ENCODE data around the gene CFAP298. TPM values are rescaled to one million over a fixed set of nuclear protein-coding genes. Genes with fewer than 3 reads are reported as not detected.

Gene CFAP298
- total and polyA plus RNA-seq, 2 donors (not counting 3 experiments of a cell fraction or from before 2014, with no cell fraction given), result 17.6 to 44.1 TPM

- BruUV-seq (replicated peaks), result no TSS peak
- intact Hi-C loops (cut with micrococcal nuclease) (no loop called here), dilution Hi-C loops (cut with MboI; ENCODE audit: extremely low pct_ligation_motif_present, low sequenced_read_pairs) (no loop called here)
- Histone ChIP-seq H3K4me1 (ENCODE audit: control insufficient read depth, extremely low read depth, insufficient read depth, low read length) (no peaks in the 10 kb centered on the region), H4K20me1 (replicated peaks; ENCODE audit: control insufficient read depth, extremely low read depth, insufficient read depth, low read length) (no peaks in the 10 kb centered on the region), H3K4me3 (replicated peaks in 1 of 3; ENCODE audit: insufficient read depth in 1 of 3, low read depth in 1 of 3, low read length in 3 of 3) (no peak overlapping the region), H3K36me3 (ENCODE audit: control insufficient read depth in 2 of 2, extremely low read depth in 1 of 2, insufficient read depth in 2 of 2, low read length in 2 of 2) (no peaks in the 10 kb centered on the region), H2AFZ (ENCODE audit: low read depth, low read length) (no peak overlapping the region), H3K27me3 (ENCODE audit: control insufficient read depth in 2 of 2, insufficient read depth in 2 of 2, low read length in 2 of 2) (peaks cover 0 to 7% of the 10 kb centered on the region in 2 experiments), H3K27ac (ENCODE audit: insufficient read depth, low read depth, low read length) (no peak overlapping the region), H3K9ac (replicated peaks; ENCODE audit: extremely low read depth, insufficient read depth, low read length) (no peak overlapping the region), H3K9me1 (replicated peaks; ENCODE audit: control insufficient read depth, extremely low read depth, insufficient read depth, low read length) (no peaks in the 10 kb centered on the region), H3K4me2 (ENCODE audit: insufficient read depth, low read length) (no peak overlapping the region), H3K79me2 (ENCODE audit: control insufficient read depth, insufficient read depth, low read length) (no peaks in the 10 kb centered on the region), H3K9me3 (replicated peaks; ENCODE audit: control insufficient read depth, insufficient read depth, low read length) (no peaks in the 10 kb centered on the region)
- DNase-seq (ENCODE audit: low read depth, low spot score) (no peak), FAIRE-seq (no peak)
- CTCF ChIA-PET, result no interaction called here
- POLR2A ChIA-PET, result no interaction called here
- TF ChIP-seq JUN (IDR thresholded peaks at IDR 0.05; ENCODE audit: borderline replicate concordance, insufficient read depth, insufficient read length, low read depth), result no peak
- TF ChIP-seq MYC (IDR thresholded peaks at IDR 0.05; ENCODE audit: low read depth, low read length), result no peak
- TF ChIP-seq CTCF (IDR thresholded peaks at IDR 0.05; ENCODE audit: extremely low read depth in 1 of 2, insufficient read depth in 1 of 2, low read depth in 1 of 2, low read length in 2 of 2), result no peak
- TF ChIP-seq EZH2 (IDR thresholded peaks at IDR 0.05; ENCODE audit: borderline replicate concordance, low read depth, low read length, severe bottlenecking), result no peak
- TF ChIP-seq POLR2AphosphoS5 (IDR thresholded peaks at IDR 0.05; ENCODE audit: insufficient read depth, low read depth, low read length), result no peak
- TF ChIP-seq GATA2 (IDR thresholded peaks at IDR 0.05; ENCODE audit: insufficient read depth, insufficient read length, low read depth, low read length), result no peak
- TF ChIP-seq POLR2A (IDR thresholded peaks at IDR 0.05; ENCODE audit: low read depth, low read length), result no peak
Measured at GRCh38 chr21:32585970-32586369, 26.2 kb downstream of the CFAP298 start.

Measured in endothelial cell of umbilical vein (primary cell).